Measurements from ENCODE around the gene PRKCE. TPM values are rescaled to one million over a fixed set of nuclear protein-coding genes. Genes with fewer than 3 reads are reported as not detected.

PRKCE gene
- total and polyA plus RNA-seq, 4 donors: 2.5 to 38.6 (median 5.8) TPM

DNA sequence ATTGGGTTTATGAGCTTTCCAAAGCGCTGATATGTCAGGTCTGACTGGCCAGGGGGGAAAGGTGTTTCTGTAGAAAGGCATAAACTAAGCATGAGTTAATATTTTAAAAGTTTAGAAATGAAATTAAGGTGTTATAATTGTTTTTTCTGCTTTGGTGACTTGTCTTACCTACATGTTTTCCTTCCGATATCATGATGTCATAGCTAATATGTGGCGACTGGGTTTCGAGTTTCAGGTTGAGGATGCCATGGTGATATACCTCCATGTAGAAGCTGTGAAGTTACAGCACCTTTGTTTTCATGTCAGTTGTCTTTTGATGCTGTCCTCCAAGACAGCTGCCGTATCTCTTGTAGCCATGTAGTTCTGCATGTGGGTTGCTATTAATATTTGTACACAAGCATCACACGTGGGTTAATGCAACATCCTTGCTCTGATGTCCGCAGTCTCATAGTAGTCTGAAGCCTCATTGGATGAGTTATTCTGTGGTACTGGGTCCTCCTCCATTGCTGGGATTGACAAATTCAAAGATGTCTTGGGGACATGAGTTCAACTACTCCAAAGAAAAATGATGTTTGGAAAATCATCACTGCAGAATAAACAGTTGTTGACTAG, 230.6 kb downstream of the PRKCE start:
- Histone ChIP-seq H3K9ac (ENCODE audit: low read depth in 1 of 2, low read length in 2 of 2) (no peak overlapping the region), H3K27ac (ENCODE audit: low read depth in 1 of 2, low read length in 2 of 2) (no peak overlapping the region), H3K4me3 (ENCODE audit: low read depth in 1 of 3, low read length in 3 of 3) (no peak overlapping the region), H3K4me1 (ENCODE audit: control insufficient read depth in 4 of 4, insufficient read depth in 4 of 4, low read length in 3 of 4) (no peaks in the 10 kb centered on the region), H3K27me3 (ENCODE audit: control insufficient read depth in 4 of 4, insufficient read depth in 4 of 4, low read length in 3 of 4) (no peaks in the 10 kb centered on the region), H3K36me3 (ENCODE audit: control insufficient read depth in 4 of 4, insufficient read depth in 3 of 4, low read depth in 1 of 4, low read length in 3 of 4) (no peaks in the 10 kb centered on the region), H3K9me3 (ENCODE audit: control insufficient read depth in 4 of 4, low read length in 3 of 4) (no peaks in the 10 kb centered on the region)
- no peak for DNase-seq (ENCODE audit: low spot score)
- WGBS: 94% methylated on average over 7 of the region's 7 CpGs
- no peak for TF ChIP-seq JUND (IDR thresholded peaks at IDR 0.05)

- DNase-seq (ENCODE audit: low spot score): no peak
- no peak overlapping the region for H3K9ac ChIP-seq (ENCODE audit: low read depth in 1 of 2, low read length in 2 of 2)
- no peaks in the 10 kb centered on the region for H3K36me3 ChIP-seq (ENCODE audit: control insufficient read depth in 4 of 4, insufficient read depth in 3 of 4, low read depth in 1 of 4, low read length in 3 of 4)
- WGBS: 84% methylated on average over 21 of the region's 21 CpGs
- H3K27me3 ChIP-seq (ENCODE audit: control insufficient read depth in 4 of 4, insufficient read depth in 4 of 4, low read length in 3 of 4): no peaks in the 10 kb centered on the region
- H3K9me3 ChIP-seq (ENCODE audit: control insufficient read depth in 4 of 4, low read length in 3 of 4): no peaks in the 10 kb centered on the region
- TF ChIP-seq HNF4A (conservative IDR thresholded peaks at IDR 0.05) (no peak), YY1 (IDR thresholded peaks at IDR 0.05) (no peak), NR2F2 (IDR thresholded peaks at IDR 0.05) (no peak), FOXA2 (IDR thresholded peaks at IDR 0.05) (no peak), FOXA1 (IDR thresholded peaks at IDR 0.05) (no peak), EGR1 (IDR thresholded peaks at IDR 0.05; ENCODE audit: low read depth in 2 of 2) (no peak), RXRA (IDR thresholded peaks at IDR 0.05) (no peak), TAF1 (conservative IDR thresholded peaks at IDR 0.05) (no peak), JUND (IDR thresholded peaks at IDR 0.05) (no peak), SP1 (IDR thresholded peaks at IDR 0.05) (no peak), MAX (IDR thresholded peaks at IDR 0.05) (no peak), RAD21 (IDR thresholded peaks at IDR 0.05) (no peak)
- TF ChIP-seq, protein P1, sequence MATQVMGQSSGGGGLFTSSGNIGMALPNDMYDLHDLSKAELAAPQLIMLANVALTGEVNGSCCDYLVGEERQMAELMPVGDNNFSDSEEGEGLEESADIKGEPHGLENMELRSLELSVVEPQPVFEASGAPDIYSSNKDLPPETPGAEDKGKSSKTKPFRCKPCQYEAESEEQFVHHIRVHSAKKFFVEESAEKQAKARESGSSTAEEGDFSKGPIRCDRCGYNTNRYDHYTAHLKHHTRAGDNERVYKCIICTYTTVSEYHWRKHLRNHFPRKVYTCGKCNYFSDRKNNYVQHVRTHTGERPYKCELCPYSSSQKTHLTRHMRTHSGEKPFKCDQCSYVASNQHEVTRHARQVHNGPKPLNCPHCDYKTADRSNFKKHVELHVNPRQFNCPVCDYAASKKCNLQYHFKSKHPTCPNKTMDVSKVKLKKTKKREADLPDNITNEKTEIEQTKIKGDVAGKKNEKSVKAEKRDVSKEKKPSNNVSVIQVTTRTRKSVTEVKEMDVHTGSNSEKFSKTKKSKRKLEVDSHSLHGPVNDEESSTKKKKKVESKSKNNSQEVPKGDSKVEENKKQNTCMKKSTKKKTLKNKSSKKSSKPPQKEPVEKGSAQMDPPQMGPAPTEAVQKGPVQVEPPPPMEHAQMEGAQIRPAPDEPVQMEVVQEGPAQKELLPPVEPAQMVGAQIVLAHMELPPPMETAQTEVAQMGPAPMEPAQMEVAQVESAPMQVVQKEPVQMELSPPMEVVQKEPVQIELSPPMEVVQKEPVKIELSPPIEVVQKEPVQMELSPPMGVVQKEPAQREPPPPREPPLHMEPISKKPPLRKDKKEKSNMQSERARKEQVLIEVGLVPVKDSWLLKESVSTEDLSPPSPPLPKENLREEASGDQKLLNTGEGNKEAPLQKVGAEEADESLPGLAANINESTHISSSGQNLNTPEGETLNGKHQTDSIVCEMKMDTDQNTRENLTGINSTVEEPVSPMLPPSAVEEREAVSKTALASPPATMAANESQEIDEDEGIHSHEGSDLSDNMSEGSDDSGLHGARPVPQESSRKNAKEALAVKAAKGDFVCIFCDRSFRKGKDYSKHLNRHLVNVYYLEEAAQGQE (IDR thresholded peaks at IDR 0.05): no peak
- TF ChIP-seq, protein P2, sequence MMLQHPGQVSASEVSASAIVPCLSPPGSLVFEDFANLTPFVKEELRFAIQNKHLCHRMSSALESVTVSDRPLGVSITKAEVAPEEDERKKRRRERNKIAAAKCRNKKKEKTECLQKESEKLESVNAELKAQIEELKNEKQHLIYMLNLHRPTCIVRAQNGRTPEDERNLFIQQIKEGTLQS (IDR thresholded peaks at IDR 0.05): no peak
- TF ChIP-seq, protein P3, sequence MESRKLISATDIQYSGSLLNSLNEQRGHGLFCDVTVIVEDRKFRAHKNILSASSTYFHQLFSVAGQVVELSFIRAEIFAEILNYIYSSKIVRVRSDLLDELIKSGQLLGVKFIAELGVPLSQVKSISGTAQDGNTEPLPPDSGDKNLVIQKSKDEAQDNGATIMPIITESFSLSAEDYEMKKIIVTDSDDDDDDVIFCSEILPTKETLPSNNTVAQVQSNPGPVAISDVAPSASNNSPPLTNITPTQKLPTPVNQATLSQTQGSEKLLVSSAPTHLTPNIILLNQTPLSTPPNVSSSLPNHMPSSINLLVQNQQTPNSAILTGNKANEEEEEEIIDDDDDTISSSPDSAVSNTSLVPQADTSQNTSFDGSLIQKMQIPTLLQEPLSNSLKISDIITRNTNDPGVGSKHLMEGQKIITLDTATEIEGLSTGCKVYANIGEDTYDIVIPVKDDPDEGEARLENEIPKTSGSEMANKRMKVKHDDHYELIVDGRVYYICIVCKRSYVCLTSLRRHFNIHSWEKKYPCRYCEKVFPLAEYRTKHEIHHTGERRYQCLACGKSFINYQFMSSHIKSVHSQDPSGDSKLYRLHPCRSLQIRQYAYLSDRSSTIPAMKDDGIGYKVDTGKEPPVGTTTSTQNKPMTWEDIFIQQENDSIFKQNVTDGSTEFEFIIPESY (IDR thresholded peaks at IDR 0.05): no peak
- TF ChIP-seq, protein P4, sequence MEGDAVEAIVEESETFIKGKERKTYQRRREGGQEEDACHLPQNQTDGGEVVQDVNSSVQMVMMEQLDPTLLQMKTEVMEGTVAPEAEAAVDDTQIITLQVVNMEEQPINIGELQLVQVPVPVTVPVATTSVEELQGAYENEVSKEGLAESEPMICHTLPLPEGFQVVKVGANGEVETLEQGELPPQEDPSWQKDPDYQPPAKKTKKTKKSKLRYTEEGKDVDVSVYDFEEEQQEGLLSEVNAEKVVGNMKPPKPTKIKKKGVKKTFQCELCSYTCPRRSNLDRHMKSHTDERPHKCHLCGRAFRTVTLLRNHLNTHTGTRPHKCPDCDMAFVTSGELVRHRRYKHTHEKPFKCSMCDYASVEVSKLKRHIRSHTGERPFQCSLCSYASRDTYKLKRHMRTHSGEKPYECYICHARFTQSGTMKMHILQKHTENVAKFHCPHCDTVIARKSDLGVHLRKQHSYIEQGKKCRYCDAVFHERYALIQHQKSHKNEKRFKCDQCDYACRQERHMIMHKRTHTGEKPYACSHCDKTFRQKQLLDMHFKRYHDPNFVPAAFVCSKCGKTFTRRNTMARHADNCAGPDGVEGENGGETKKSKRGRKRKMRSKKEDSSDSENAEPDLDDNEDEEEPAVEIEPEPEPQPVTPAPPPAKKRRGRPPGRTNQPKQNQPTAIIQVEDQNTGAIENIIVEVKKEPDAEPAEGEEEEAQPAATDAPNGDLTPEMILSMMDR (IDR thresholded peaks at IDR 0.05; ENCODE audit: low read depth, low read length, missing input control): no peak
- no peak overlapping the region for H3K27ac ChIP-seq (ENCODE audit: low read depth in 1 of 2, low read length in 2 of 2)
- no peak overlapping the region for H3K4me3 ChIP-seq (ENCODE audit: low read depth in 1 of 3, low read length in 3 of 3)
- no peaks in the 10 kb centered on the region for H3K4me1 ChIP-seq (ENCODE audit: control insufficient read depth in 4 of 4, insufficient read depth in 4 of 4, low read length in 3 of 4)
Observed at GRCh38 chr2:45882707-45883602, 231.5 kb downstream of the PRKCE start.

Measured in liver (tissue), 9 donors.